CD14-positive monocyte (primary cell): Measurements from ENCODE around the gene POLD2. TPM values are rescaled to one million over a fixed set of nuclear protein-coding genes. Genes with fewer than 3 reads are reported as not detected.

ENCODE experiments used
- DNase-seq, 3 donors: peaks; one replicate each; pipeline ENCODE4 v3.0.0-alpha.2; 2011 to 2022
- H2AFZ ChIP-seq: 2 replicates; pipeline ENCODE4 v1.6.0; 2012; ENCODE audit warnings: mild to moderate bottlenecking, low read depth, low read length, inconsistent platforms; ENCODE audit not compliant: insufficient read depth, poor library complexity, severe bottlenecking
- H3K27ac ChIP-seq, 2 donors: 1 replicate in 1 of 2; 2 replicates in 1 of 2; pipeline ENCODE4 v1.5.1; 2012 to 2013; ENCODE audit warnings: low read length in 2 of 2, control low read depth in 1 of 2, inconsistent platforms in 1 of 2, low read depth in 1 of 2, mild to moderate bottlenecking in 1 of 2
- H3K27me3 ChIP-seq, 2 donors: one replicate each; pipeline versions ENCODE4 v1.6.0 to v1.6.1; 2011 to 2013; ENCODE audit warnings: low read length in 2 of 2; ENCODE audit not compliant: control insufficient read depth in 2 of 2, insufficient read depth in 2 of 2
- H3K36me3 ChIP-seq, 2 donors: replicated peaks in 1 of 2; 1 replicate in 1 of 2; 2 replicates in 1 of 2; pipeline versions ENCODE4 v1.5.1 to v1.6.1; 2012 to 2013; ENCODE audit warnings: low read length in 2 of 2, control low read depth in 1 of 2, inconsistent platforms in 1 of 2, mild to moderate bottlenecking in 1 of 2; ENCODE audit not compliant: insufficient read depth in 2 of 2, control insufficient read depth in 1 of 2
- H3K4me1 ChIP-seq, 2 donors: 1 replicate in 1 of 2; 2 replicates in 1 of 2; pipeline versions ENCODE4 v1.5.1 to v1.6.1; 2012 to 2013; ENCODE audit warnings: low read length in 2 of 2, control low read depth in 1 of 2, inconsistent platforms in 1 of 2, mild to moderate bottlenecking in 1 of 2, moderate library complexity in 1 of 2; ENCODE audit not compliant: insufficient read depth in 2 of 2, control insufficient read depth in 1 of 2
- H3K4me2 ChIP-seq: replicated peaks from 2 replicates; pipeline ENCODE3; 2012; ENCODE audit warnings: low read length, moderate library complexity, mild to moderate bottlenecking; ENCODE audit not compliant: poor library complexity, severe bottlenecking; ENCODE audit errors: extremely low read depth
- H3K4me3 ChIP-seq, 3 experiments: fragments of 200-600 bp in 1 of 3; sonication (generic) in 1 of 3; replicated peaks in 1 of 3; 1 replicate in 2 of 3; 2 replicates in 1 of 3; pipeline ENCODE4 v1.5.1; 2011 to 2013; ENCODE audit warnings: low read length in 3 of 3, mild to moderate bottlenecking in 3 of 3, control low read depth in 2 of 3, low read depth in 2 of 3, inconsistent platforms in 1 of 3, moderate library complexity in 1 of 3
- H3K79me2 ChIP-seq: 2 replicates; pipeline ENCODE4 v1.6.0; 2012; ENCODE audit warnings: mild to moderate bottlenecking, control low read depth, inconsistent platforms, low read length, moderate library complexity; ENCODE audit not compliant: insufficient read depth
- H3K9ac ChIP-seq: 2 replicates; pipeline ENCODE4 v1.6.0; 2017; ENCODE audit warnings: low read length, mild to moderate bottlenecking; ENCODE audit not compliant: insufficient read depth, poor library complexity, severe bottlenecking
- H3K9me3 ChIP-seq, 2 donors: replicated peaks in 1 of 2; 1 replicate in 1 of 2; 2 replicates in 1 of 2; pipeline versions ENCODE4 v1.5.1 to v1.6.1; 2012 to 2013; ENCODE audit warnings: low read length in 2 of 2, control low read depth in 1 of 2; ENCODE audit not compliant: control insufficient read depth in 1 of 2, insufficient read depth in 1 of 2
- H4K20me1 ChIP-seq: 2 replicates; pipeline ENCODE4 v1.6.0; 2012; ENCODE audit warnings: mild to moderate bottlenecking, low read length, control low read depth, moderate library complexity; ENCODE audit not compliant: insufficient read depth
- H3K27ac Mint-ChIP-seq, 7 donors: one replicate each; pipeline ENCODE4 v1.8.0; 2020; ENCODE audit warnings: mild to moderate bottlenecking in 7 of 7, mixed read lengths in 7 of 7, moderate library complexity in 6 of 7, inconsistent platforms in 2 of 7
- H3K27me3 Mint-ChIP-seq, 3 donors: one replicate each; pipeline ENCODE4 v1.8.0; 2021 to 2022; ENCODE audit warnings: low read depth in 3 of 3, mild to moderate bottlenecking in 3 of 3, mixed read lengths in 3 of 3, moderate library complexity in 3 of 3, inconsistent platforms in 1 of 3
- H3K36me3 Mint-ChIP-seq, 2 donors: one replicate each; pipeline ENCODE4 v1.8.0; 2020; ENCODE audit warnings: mixed read lengths in 2 of 2, inconsistent platforms in 1 of 2, mild to moderate bottlenecking in 1 of 2
- H3K4me1 Mint-ChIP-seq: one replicate; pipeline ENCODE4 v1.8.0; 2020; ENCODE audit warnings: mild to moderate bottlenecking, mixed read lengths
- H3K4me3 Mint-ChIP-seq, 2 donors: one replicate each; pipeline ENCODE4 v1.8.0; 2020; ENCODE audit warnings: mild to moderate bottlenecking in 2 of 2, mixed read lengths in 2 of 2, moderate library complexity in 1 of 2
- H3K9me3 Mint-ChIP-seq, 7 donors: one replicate each; pipeline ENCODE4 v1.8.0; 2020 to 2022; ENCODE audit warnings: mixed read lengths in 7 of 7, mild to moderate bottlenecking in 6 of 7, moderate library complexity in 6 of 7, inconsistent platforms in 2 of 7
- CTCF ChIP-seq: fragments of 200-600 bp; IDR thresholded peaks from one replicate; pipeline ENCODE4 v1.8.0; 2022; ENCODE audit warnings: antibody characterized with exemption, mild to moderate bottlenecking
- WGBS: methylation state at CpG from one replicate; pipeline ENCODE4 v1.1.5; 2013; ENCODE audit warnings: missing lambda C conversion rate; ENCODE audit not compliant: insufficient coverage; 5-methylcytosine and 5-hydroxymethylcytosine counted together
- intact Hi-C, 2 donors: fragments of 100-400 bp; cut with micrococcal nuclease; formaldehyde crosslinking; loops; one replicate each; pipeline versions ENCODE4 v1.15.0 to v1.15.1; 2023
- polyA plus RNA-seq, 3 donors: library from polyadenylated mRNA; depleted of rRNA in 1 of 3; unstranded in 2 of 3; stranded (reverse) in 1 of 3; fragments of 300-500 nt in 2 of 3; fragments of >200 nt in 1 of 3; fragmentation: Illumina TruSeq in 2 of 3; gene quantifications; 1 replicate in 2 of 3; 2 replicates in 1 of 3; pipeline ENCODE4 v1.2.3, GENCODE V29; 2012 to 2021

Gene POLD2
- polyA plus RNA-seq, 3 donors, result 24.1 to 27.1 (median 25.7) TPM

- Histone ChIP-seq H3K36me3 (peaks cover 14 to 15% of the 10 kb centered on the region in 2 donors), H3K79me2 (no peaks in the 10 kb centered on the region), H3K4me1 (no peaks in the 10 kb centered on the region), H3K9me3 (no peaks in the 10 kb centered on the region), H3K27me3 (no peaks in the 10 kb centered on the region), H2AFZ (no peak overlapping the region), H3K9ac (no peak overlapping the region), H4K20me1 (peaks cover 66% of the 10 kb centered on the region), H3K27ac (no peak overlapping the region), H3K4me2 (no peak overlapping the region), H3K4me3 (no peak overlapping the region)
- H3K4me1 Mint-ChIP-seq, result peaks cover 16% of the 10 kb centered on the region
- peaks cover 0 to 24% (median 4%) of the 10 kb centered on the region in 3 donors for H3K27me3 Mint-ChIP-seq
- H3K9me3 Mint-ChIP-seq, result peaks cover 0 to 3% (median 0%) of the 10 kb centered on the region in 7 donors
- H3K4me3 Mint-ChIP-seq, result no peak overlapping the region
- 18% methylated on average over 2 of the region's 6 CpGs for WGBS
- H3K27ac Mint-ChIP-seq, result peak overlapping the region in 5 of 7 donors; percentile 24 to 82 (median 51)
- intact Hi-C loops, result no loop called here
- no peak for DNase-seq
- TF ChIP-seq CTCF, result no peak
- H3K36me3 Mint-ChIP-seq, result peaks cover 11 to 12% of the 10 kb centered on the region in 2 donors
Measured at GRCh38 chr7:44066111-44066460, 57.3 kb downstream of the POLD2 start.

GRCh38 chr7:44065431-44066110 is 57.8 kb downstream of the POLD2 start, which contains the start of gene PGAM2:
PGAM2 (minus strand) TSS chr7:44065567; CDS start chr7:44065529, 38 bp downstream.
- H4K20me1 ChIP-seq, result peaks cover 72% of the 10 kb centered on the region
- no peak within 1 kb of the TSS for H3K9ac ChIP-seq
- peaks cover 0 to 3% (median 0%) of the 10 kb centered on the region in 7 donors for H3K9me3 Mint-ChIP-seq
- TF ChIP-seq CTCF, result no peak
- no peak within 1 kb of the TSS for H2AFZ ChIP-seq
- H3K27me3 ChIP-seq, result no peaks in the 10 kb centered on the region
- intact Hi-C loops, result no loop called here
- no peak for DNase-seq
- H3K36me3 ChIP-seq, result peaks cover 20% of the 10 kb centered on the region in 2 donors
- peak within 1 kb of the TSS in 6 of 7 donors; percentile 24 to 82 (median 54) for H3K27ac Mint-ChIP-seq
- 42% methylated on average over 8 of the region's 14 CpGs for WGBS
- peaks cover 12% of the 10 kb centered on the region for H3K4me1 Mint-ChIP-seq
- peaks cover 0 to 24% (median 4%) of the 10 kb centered on the region in 3 donors for H3K27me3 Mint-ChIP-seq
- H3K4me1 ChIP-seq, result no peaks in the 10 kb centered on the region
- H3K4me3 ChIP-seq, result no peak within 1 kb of the TSS
- H3K27ac ChIP-seq, result no peak within 1 kb of the TSS
- no peaks in the 10 kb centered on the region for H3K79me2 ChIP-seq
- no peak within 1 kb of the TSS for H3K4me2 ChIP-seq
- no peak within 1 kb of the TSS for H3K4me3 Mint-ChIP-seq
- H3K36me3 Mint-ChIP-seq, result peaks cover 15 to 17% of the 10 kb centered on the region in 2 donors
- H3K9me3 ChIP-seq, result no peaks in the 10 kb centered on the region
